GM12878 (cell line): ENCODE results near the gene PADI2. TPM values are rescaled to one million over a fixed set of nuclear protein-coding genes. Genes with fewer than 3 reads are reported as not detected.

Source experiments
- ATAC-seq: fragments of 200-7000 bp; cut with Tn5 transposase; 3 replicates; pipeline ENCODE4 v1.9.1; 2020; ENCODE audit warnings: mild to moderate bottlenecking, moderate library complexity
- BruUV-seq: library from RNA; stranded (reverse); fragments of 400-500 nt; replicated peaks from 2 replicates; lab custom pipeline; 2021; lab: Mats Ljungman, UMichigan
- CTCF ChIA-PET: fragments of 300-600 bp; sonication (Branson Sonifier 250); formaldehyde crosslinking; extraction: SDS; loops from one replicate; lab custom pipeline; 2021; ENCODE audit warnings: inconsistent platforms; lab: Yijun Ruan, JAX
- POLR2A ChIA-PET: fragments of 350-600 bp; formaldehyde crosslinking; extraction: SDS; loops from one replicate; lab custom pipeline; 2021; ENCODE audit warnings: inconsistent platforms; lab: Charles Lee
- RAD21 ChIA-PET: fragments of 300-600 bp; sonication (Branson Sonifier 250); formaldehyde crosslinking; loops from one replicate; lab custom pipeline; 2023; ENCODE audit warnings: antibody characterized with exemption; ENCODE audit not compliant: unreplicated experiment; lab: Charles Lee
- SMC1A ChIA-PET: fragments of 300-600 bp; sonication (Branson Sonifier 250); formaldehyde crosslinking; loops from one replicate; lab custom pipeline; 2023; ENCODE audit not compliant: unreplicated experiment, uncharacterized antibody; lab: Charles Lee
- DNase-seq: peaks from one replicate; pipeline ENCODE4 v3.0.0-alpha.2; 2011; ENCODE audit warnings: low read depth, low spot score
- FAIRE-seq: peaks from 3 replicates; lab custom pipeline; 2011; peaks lifted over from hg19 to GRCh38; lab: Jason Lieb, UNC
- H2AFZ ChIP-seq: 2 replicates; pipeline ENCODE4 v1.6.0; 2011; ENCODE audit warnings: low read depth, low read length, control low read depth; ENCODE audit not compliant: control insufficient read depth
- H3K27ac ChIP-seq: 2 replicates; pipeline ENCODE4 v1.5.1; 2011; ENCODE audit warnings: control low read depth; ENCODE audit not compliant: control insufficient read depth, insufficient read depth
- H3K27me3 ChIP-seq, 2 experiments: replicated peaks in 1 of 2; 2 replicates each; pipeline versions ENCODE4 v1.6.0 to v1.6.1; 2011; ENCODE audit warnings: low read length in 1 of 2; ENCODE audit not compliant: control insufficient read depth in 2 of 2, insufficient read depth in 2 of 2
- H3K36me3 ChIP-seq, 2 experiments: 2 replicates each; pipeline ENCODE4 v1.5.1; 2011; ENCODE audit warnings: low read length in 1 of 2; ENCODE audit not compliant: control insufficient read depth in 2 of 2, insufficient read depth in 2 of 2
- H3K4me1 ChIP-seq: 2 replicates; pipeline ENCODE4 v1.6.1; 2011; ENCODE audit warnings: mild to moderate bottlenecking, low read length, moderate library complexity, mixed read lengths; ENCODE audit not compliant: control insufficient read depth, insufficient read depth
- H3K4me2 ChIP-seq: 2 replicates; pipeline ENCODE4 v1.6.0; 2011; ENCODE audit warnings: control low read depth; ENCODE audit not compliant: control insufficient read depth, insufficient read depth
- H3K4me3 ChIP-seq: fragments of 200-600 bp; sonication (generic); 2 replicates; pipeline ENCODE4 v1.5.1; 2016
- H3K79me2 ChIP-seq: 2 replicates; pipeline ENCODE4 v1.6.0; 2011; ENCODE audit warnings: low read length; ENCODE audit not compliant: control insufficient read depth, insufficient read depth
- H3K9ac ChIP-seq: 2 replicates; pipeline ENCODE4 v1.8.0; 2011; ENCODE audit warnings: low read length, control low read depth, mixed read lengths; ENCODE audit not compliant: control insufficient read depth, insufficient read depth
- H3K9me3 ChIP-seq: replicated peaks from 3 replicates; pipeline ENCODE4 v1.5.1; 2011; ENCODE audit warnings: mild to moderate bottlenecking, low read length; ENCODE audit not compliant: control insufficient read depth, insufficient read depth
- H4K20me1 ChIP-seq: 2 replicates; pipeline ENCODE4 v1.6.0; 2011; ENCODE audit not compliant: control insufficient read depth, insufficient read depth
- ATF2 ChIP-seq: IDR thresholded peaks from 2 replicates; pipeline ENCODE4 v1.6.1; 2012; ENCODE audit warnings: low read length, inconsistent platforms
- ATF3 ChIP-seq: IDR thresholded peaks from 2 replicates; pipeline ENCODE4 v1.6.1; 2011; ENCODE audit warnings: low read depth, mild to moderate bottlenecking, low read length, moderate library complexity, borderline replicate concordance; ENCODE audit errors: extremely low read depth
- BMI1 ChIP-seq: fragments of 450-650 bp; IDR thresholded peaks from 2 replicates; pipeline ENCODE4 v1.6.1; 2016; ENCODE audit warnings: mild to moderate bottlenecking, moderate library complexity, borderline replicate concordance
- CBFB ChIP-seq: IDR thresholded peaks from 2 replicates; pipeline ENCODE4 v1.6.1; 2016; ENCODE audit warnings: antibody characterized with exemption, low read depth
- CHD2 ChIP-seq: IDR thresholded peaks from 2 replicates; pipeline ENCODE4 v1.6.1; 2011; ENCODE audit warnings: low read depth, low read length, improper control_type of control experiment, borderline replicate concordance
- ELK1 ChIP-seq: IDR thresholded peaks from 2 replicates; pipeline ENCODE4 v1.6.1; 2012; ENCODE audit warnings: low read depth, low read length, improper control_type of control experiment
- GABPA ChIP-seq: IDR thresholded peaks from 2 replicates; pipeline ENCODE4 v1.6.1; 2014; ENCODE audit warnings: antibody characterized with exemption, low read depth, mild to moderate bottlenecking, inconsistent platforms
- MEF2A ChIP-seq: IDR thresholded peaks from 2 replicates; pipeline ENCODE4 v1.6.1; 2011; ENCODE audit warnings: low read depth, mild to moderate bottlenecking, low read length, moderate library complexity; ENCODE audit not compliant: insufficient read depth
- NFIC ChIP-seq: IDR thresholded peaks from 2 replicates; pipeline ENCODE4 v1.6.1; 2012; ENCODE audit warnings: low read depth, mild to moderate bottlenecking, inconsistent platforms, low read length, moderate library complexity
- NFXL1 ChIP-seq: fragments of 450-650 bp; IDR thresholded peaks from 2 replicates; pipeline ENCODE4 v1.6.1; 2017; ENCODE audit warnings: antibody characterized with exemption, mild to moderate bottlenecking, borderline replicate concordance
- NR2F1 ChIP-seq: fragments of 450-650 bp; conservative IDR thresholded peaks from 2 replicates; pipeline ENCODE4 v1.6.1; 2017; ENCODE audit warnings: mild to moderate bottlenecking
- PAX5 ChIP-seq: IDR thresholded peaks from 2 replicates; pipeline ENCODE4 v1.6.1; 2011; ENCODE audit warnings: low read depth, low read length, borderline replicate concordance
- SMAD1 ChIP-seq: fragments of 450-650 bp; IDR thresholded peaks from 2 replicates; pipeline ENCODE4 v1.6.1; 2018; ENCODE audit warnings: mild to moderate bottlenecking, low read depth; ENCODE audit not compliant: partially characterized antibody
- SREBF2 ChIP-seq: IDR thresholded peaks from 2 replicates; pipeline ENCODE4 v1.6.1; 2012; ENCODE audit warnings: mild to moderate bottlenecking, low read length
- TCF3 ChIP-seq: IDR thresholded peaks from 2 replicates; pipeline ENCODE4 v1.6.1; 2012; ENCODE audit warnings: low read depth, mild to moderate bottlenecking, low read length, borderline replicate concordance; ENCODE audit not compliant: insufficient read depth
- USF1 ChIP-seq: IDR thresholded peaks from 2 replicates; pipeline ENCODE4 v1.6.1; 2011; ENCODE audit warnings: borderline replicate concordance, low read depth, mild to moderate bottlenecking, moderate library complexity, mixed read lengths, low read length; ENCODE audit not compliant: insufficient read depth; ENCODE audit errors: extremely low read length
- YY1 ChIP-seq: IDR thresholded peaks from 2 replicates; pipeline ENCODE4 v1.6.1; 2011; ENCODE audit warnings: low read depth, mild to moderate bottlenecking, low read length
- WGBS: methylation state at CpG from one replicate; pipeline ENCODE4 v1.1.6; 2016; ENCODE audit warnings: low lambda C conversion rate; ENCODE audit not compliant: insufficient replicate concordance, insufficient coverage; ENCODE audit errors: missing lambda C conversion rate; 5-methylcytosine and 5-hydroxymethylcytosine counted together
- in situ Hi-C: fragments of 300-500 bp; cut with MboI; formaldehyde crosslinking; loops from 9 replicates; pipeline ENCODE4 v1.14.3; 2018; ENCODE audit warnings: mixed read lengths
- intact Hi-C: fragments of 100-400 bp; cut with micrococcal nuclease; formaldehyde crosslinking; loops from one replicate; pipeline ENCODE4 v1.14.2; 2022; ENCODE audit not compliant: unreplicated experiment
- polyA plus RNA-seq, 11 experiments: library from polyadenylated mRNA; depleted of rRNA in 4 of 11; unstranded in 6 of 11; stranded (reverse) in 5 of 11; fragments of >200 nt; fragmentation: Nextera tagmentation in 4 of 11; fragmentation: Illumina TruSeq in 1 of 11; extraction: Ambion mirVana in 4 of 11; extraction: Trizol in 1 of 11; gene quantifications; 1 replicate in 1 of 11; 2 replicates in 10 of 11; pipeline versions ENCODE4 v1.2.1 to v1.2.3, GENCODE V29; 2011 to 2016; ENCODE audit warnings: inconsistent platforms in 2 of 11, missing spikeins in 2 of 11, low read depth in 1 of 11
- total RNA-seq, 4 experiments: library from RNA; depleted of rRNA in 3 of 4; stranded (reverse); fragments of >200 nt in 3 of 4; fragmentation: Illumina TruSeq in 1 of 4; extraction: Trizol in 1 of 4; gene quantifications; 2 replicates each; pipeline versions ENCODE4 v1.2.1 to v1.2.3, GENCODE V29; 2013 to 2021

The PADI2 gene
- total and polyA plus RNA-seq, 10 of the 15 experiments (the other 5 are each of a cell fraction or from before 2014, with no cell fraction given), result 0.05 to 3.0 (median 0.10) TPM; not detected in 1

GRCh38 chr1:17021896-17022295 is 97.4 kb downstream of the PADI2 start:
- Histone ChIP-seq H3K4me3 (no peak overlapping the region), H3K4me1 (peaks cover 34% of the 10 kb centered on the region)
- RAD21 ChIA-PET, result no interaction called here
- intact Hi-C loops, result no loop called here
- in situ Hi-C loops, result no loop called here
- no TSS peak for BruUV-seq
- no peak for TF ChIP-seq ATF2
- no peak for TF ChIP-seq TCF3
- TF ChIP-seq GABPA, result no peak
- TF ChIP-seq PAX5, result no peak
- TF ChIP-seq SMAD1, result no peak
- TF ChIP-seq CBFB, result no peak
- no peak for TF ChIP-seq CHD2
- TF ChIP-seq MEF2A, result no peak
- no peak for TF ChIP-seq ELK1
- no peak for TF ChIP-seq NFXL1
- no peak for TF ChIP-seq SREBF2
- no peak for TF ChIP-seq YY1
- TF ChIP-seq NFIC, result no peak
- no peak for TF ChIP-seq BMI1
- no peak for TF ChIP-seq ATF3
- no peak for TF ChIP-seq NR2F1
- TF ChIP-seq USF1, result no peak
- TF ChIP-seq, all 136 proteins: peak for 0
- Histone ChIP-seq H3K36me3 (peaks cover 27 to 44% of the 10 kb centered on the region in 2 experiments), H3K27ac (no peak overlapping the region), H3K79me2 (no peaks in the 10 kb centered on the region), H3K27me3 (no peaks in the 10 kb centered on the region), H3K4me2 (no peak overlapping the region), H3K9me3 (no peaks in the 10 kb centered on the region), H4K20me1 (no peaks in the 10 kb centered on the region), H2AFZ (no peak overlapping the region), H3K9ac (no peak overlapping the region)
- FAIRE-seq, result no peak
- ChIA-PET POLR2A (interaction anchor here (0.5 kb wide), 1 partner anchor 9 kb away, joined by 3 read pairs; no protein-coding TSS in a partner anchor), CTCF (interaction anchor here (0.7 to 1.2 kb wide), 3 partner anchors 18 to 25 kb away, joined by 4 to 5 read pairs (median 5); no protein-coding TSS in a partner anchor), SMC1A (interaction anchor here (1.5 to 2.0 kb wide), 2 partner anchors 11 to 12 kb away, joined by 5 read pairs; no protein-coding TSS in a partner anchor)
- ATAC-seq, result no peak
- no peak for DNase-seq
- 95% methylated on average over 10 of the region's 10 CpGs for WGBS
